Measurements from ENCODE around the gene OSBPL10.
A peak's percentile ranks its signal among the peaks of the same experiment; 100 is the strongest.

Gene OSBPL10

DNA sequence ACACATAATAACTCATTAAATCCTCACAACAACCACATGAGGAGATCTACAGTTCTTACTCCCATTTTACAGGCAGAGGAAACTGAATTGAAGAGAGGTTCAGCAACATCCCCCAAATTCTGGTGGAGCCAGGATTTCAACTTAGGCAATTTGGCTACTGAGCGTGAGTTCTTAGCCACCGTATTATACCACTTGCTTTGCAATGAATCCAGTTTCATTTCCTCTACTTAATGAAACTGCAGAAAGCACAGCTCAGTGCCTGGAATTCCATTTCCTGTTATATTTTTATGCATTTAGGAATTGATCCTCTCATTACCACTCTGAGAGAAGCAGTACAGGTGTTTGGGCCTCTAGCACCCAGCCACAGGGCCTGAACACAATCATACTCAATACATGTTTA, 4.8 kb upstream of the OSBPL10 start:
- DNase-seq = no peak

- no peak for DNase-seq
Measured at GRCh38 chr3:31984321-31984720, 3.3 kb upstream of the OSBPL10 start.

DNA sequence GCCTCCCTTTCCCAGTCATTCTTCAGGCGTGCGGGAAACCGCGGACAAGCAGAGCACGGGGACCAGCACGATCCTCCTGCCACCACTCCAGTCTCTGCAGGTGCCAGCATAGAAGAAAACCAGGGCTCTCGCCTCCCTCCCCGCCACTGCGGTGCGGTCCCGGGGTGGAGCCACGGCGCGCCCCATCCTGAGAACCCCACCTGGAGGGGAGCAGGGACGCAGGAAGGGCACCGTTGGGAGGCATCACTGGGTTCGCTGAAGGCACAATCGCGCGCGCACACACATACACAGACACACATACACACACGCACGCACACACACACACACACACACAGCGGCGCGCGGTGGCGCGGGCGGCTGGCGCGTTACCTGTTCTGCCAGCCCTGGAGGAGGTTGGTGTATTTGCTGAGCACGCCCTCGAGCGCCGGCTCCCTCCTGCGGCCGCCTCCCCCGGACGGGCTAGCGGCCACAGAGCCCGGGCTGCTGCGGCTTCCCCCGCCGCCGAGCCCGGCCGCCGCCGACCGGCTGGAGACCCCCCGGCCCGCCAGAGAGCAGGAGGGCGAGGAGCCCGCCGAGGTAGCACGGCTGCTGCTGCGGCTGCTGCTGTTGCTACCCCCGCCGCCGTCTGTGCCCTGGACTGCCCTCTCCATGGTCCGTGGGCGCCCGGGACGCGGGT, 394 bp downstream of the OSBPL10 start:
- peak; percentile 39 for DNase-seq

DNA sequence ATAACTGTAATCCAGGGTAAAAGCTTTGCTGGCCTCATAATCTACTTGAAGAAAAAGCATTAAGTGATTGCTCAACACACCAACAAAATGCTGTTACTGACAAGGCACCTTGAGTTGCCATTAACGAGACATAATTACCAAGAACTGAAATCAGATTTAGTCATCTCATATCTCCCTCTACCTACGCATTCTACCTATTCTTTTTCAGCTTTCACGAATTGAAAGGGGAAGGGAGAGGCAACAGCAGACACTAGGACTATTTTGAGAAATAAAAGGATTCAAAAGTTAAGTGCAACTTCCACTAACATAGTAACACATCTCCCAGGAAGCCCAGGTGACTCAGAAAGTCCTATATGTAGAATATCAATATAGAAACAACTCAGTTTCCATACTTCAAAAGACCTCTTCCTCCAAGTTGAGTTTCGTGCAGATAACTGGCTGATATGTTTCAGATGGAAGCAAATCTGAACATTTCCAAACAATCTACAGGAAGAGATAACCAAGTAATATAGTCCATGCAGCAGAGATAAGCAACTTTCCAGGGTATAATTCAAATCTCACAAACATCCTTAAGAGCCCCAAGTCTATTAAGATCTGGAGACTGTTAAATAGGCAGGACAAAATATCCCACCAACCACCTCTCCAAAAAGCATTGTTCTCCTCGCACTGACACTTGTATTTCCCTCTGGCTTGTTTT, 1.9 kb downstream of the OSBPL10 start:
- no peak for DNase-seq

- no peak for DNase-seq
Measured at GRCh38 chr3:31978553-31978952, 2.5 kb downstream of the OSBPL10 start.

- DNase-seq = no peak
Measured at GRCh38 chr3:31977736-31978135, 3.3 kb downstream of the OSBPL10 start.

GRCh38 chr3:31976302-31976701, 4.8 kb downstream of the OSBPL10 start:
- no peak for DNase-seq

- DNase-seq = no peak
Measured at GRCh38 chr3:31974964-31975363, 6.1 kb downstream of the OSBPL10 start.

- DNase-seq = no peak
Measured at GRCh38 chr3:31974471-31974870, 6.6 kb downstream of the OSBPL10 start.

GRCh38 chr3:31973837-31974236, 7.2 kb downstream of the OSBPL10 start:
- DNase-seq = no peak

DNA sequence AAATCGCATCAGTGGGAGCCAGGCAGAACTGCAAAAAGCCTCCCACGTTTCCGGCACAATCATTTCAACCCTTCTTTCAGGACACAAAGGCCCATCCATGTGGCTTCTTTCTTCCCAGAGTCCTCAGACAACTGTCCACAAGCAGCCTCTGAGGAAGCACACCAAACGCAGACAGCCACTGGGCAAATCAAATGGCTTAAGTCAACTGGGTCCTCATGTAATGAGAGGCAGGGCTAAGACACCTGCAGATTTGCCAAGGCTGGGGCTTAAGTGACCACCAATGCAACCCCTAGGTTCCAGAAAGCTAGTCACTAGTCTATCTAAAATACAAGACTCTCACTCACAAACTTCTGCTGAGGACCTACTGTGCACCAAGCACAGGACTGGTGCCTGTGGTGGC, 8.0 kb downstream of the OSBPL10 start:
- DNase-seq = no peak

GRCh38 chr3:31971607-31972006, 9.5 kb downstream of the OSBPL10 start:
- DNase-seq = no peak

- no peak for DNase-seq
Measured at GRCh38 chr3:31968927-31969418, 12.1 kb downstream of the OSBPL10 start.

DNA sequence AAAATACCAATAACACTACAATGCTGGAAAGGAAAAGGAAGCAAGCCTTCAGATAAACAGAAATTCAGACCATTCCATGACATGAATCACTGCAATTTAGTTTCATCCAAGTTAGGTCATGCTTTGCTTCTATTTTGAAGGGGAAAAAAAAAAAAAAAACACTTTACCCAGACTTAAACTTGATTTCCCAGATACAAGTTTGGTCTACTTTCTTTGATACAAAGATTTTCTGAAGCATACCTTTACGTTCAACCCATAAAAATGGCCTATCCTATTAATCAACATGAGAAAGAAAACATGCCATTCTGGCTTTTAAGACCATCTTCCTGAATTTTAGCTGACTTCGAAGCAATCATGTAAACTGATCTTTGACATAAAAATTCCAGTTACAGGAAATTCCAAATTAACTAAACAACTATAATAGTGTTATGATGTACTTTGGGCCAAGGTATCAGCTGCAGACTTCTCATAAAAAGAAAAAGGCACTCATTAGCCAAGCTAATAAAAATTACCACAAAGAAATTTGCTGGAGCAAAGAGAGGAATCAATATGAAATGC, 12.6 kb downstream of the OSBPL10 start:
- no peak for DNase-seq

DNA sequence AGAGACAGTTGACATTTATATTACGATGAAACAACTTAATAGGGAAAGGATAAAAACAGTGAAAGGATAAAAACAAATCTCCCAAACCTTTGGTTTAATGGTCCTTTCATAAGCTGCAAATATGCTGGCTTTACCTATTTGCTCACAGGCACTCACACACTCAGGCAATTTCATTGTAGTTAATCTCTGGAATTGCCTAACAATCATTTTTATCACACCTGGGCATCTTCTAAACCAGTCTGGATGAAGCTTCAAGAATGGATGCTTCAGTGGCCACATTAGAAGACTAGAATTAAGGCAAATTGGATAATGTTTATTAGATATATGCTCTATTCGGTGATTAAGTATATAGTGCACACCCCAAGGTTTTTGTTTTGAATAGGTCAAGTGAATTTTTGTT, 13.5 kb downstream of the OSBPL10 start:
- DNase-seq = no peak

GRCh38 chr3:31966978-31967591, 14.0 kb downstream of the OSBPL10 start:
- DNase-seq = no peak

- DNase-seq = no peak
Measured at GRCh38 chr3:31962801-31963205, 18.3 kb downstream of the OSBPL10 start.

DNA sequence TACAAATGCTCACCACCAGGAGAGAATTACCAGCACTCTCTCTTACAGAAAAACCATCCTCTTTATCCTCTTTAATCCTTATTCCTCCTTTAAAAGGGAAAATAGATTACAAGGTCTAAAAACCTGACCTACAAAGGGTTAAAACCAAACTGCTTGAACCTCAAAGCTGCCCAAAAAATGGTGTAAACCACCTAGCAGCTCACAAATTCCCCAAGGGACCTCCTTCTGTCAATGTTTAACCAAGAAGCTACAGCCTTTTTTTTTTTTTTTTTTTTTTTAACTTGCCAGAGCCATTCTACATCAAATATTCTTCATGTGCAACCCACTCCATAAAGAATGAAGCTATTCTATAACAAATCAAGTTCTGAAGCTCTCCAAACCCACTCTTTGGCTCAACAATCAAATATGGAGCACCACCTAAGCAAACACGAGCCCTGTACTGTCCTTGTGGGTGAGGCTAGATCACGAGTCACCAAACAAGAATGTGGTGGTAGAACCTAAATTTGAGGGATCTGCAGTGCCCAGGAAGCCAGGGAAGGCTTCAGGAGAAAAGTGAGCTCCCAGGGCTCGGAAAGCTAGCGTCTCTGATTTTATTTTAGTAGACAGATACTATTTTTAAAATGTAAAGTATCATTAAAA, 20.1 kb downstream of the OSBPL10 start:
- no peak for DNase-seq

DNA sequence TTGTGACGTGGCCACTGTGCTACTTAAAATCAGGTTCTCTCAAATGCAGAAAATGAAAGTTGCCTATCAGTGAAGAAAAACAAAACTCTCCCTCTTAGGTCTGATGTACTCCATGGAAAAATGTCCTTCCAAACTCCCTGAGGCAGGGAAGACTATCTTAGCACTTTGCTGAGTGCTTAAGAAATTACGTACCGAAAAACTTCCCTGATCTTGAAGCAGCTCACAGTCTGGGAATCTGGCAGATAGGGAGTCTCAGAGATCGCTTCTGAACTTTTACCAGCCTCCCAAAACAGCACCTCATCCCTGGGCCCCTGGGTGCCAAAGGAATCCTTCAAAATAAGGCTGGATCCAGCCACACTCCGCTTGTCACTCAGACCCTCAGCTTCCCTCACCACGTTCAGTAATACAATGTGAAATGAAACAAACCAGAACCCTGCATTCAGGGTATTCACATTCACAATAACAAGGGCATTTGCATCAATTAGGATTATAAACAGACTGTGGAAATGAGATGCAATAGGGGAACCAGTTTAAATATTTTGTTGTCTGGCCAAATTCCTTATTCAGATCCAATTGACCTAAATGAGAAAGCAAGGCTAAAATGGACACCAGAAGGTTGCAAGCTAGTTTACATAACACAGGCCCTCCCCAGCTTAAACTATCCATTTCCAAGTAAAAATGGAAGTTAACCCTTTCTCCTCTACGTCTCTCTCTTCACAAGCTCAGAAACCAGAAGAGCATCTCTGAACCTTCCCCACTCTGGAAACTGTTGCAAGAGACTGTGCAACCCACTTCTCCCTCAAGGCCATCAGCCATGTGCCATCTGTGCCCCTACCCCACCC, 20.9 kb downstream of the OSBPL10 start:
- DNase-seq = no peak

DNA sequence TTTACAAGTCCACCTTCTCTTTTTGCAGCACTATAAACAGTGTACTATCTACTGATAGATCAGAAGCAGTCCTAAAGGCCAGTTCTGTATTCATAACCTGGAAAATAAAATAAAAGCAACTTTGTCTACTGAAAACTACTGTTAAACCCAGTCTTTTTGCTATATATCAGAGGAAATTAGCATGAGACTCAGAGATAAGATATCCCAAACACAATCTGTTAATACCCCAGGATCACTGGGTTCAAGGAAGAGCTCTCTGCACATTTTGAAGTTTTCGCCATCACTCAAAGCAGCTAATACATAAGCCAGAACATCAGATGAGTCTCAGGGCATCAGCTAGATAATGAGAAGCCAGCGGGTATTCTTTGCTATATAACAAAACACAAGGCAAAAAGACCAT, 21.8 kb downstream of the OSBPL10 start:
- DNase-seq = no peak

DNA sequence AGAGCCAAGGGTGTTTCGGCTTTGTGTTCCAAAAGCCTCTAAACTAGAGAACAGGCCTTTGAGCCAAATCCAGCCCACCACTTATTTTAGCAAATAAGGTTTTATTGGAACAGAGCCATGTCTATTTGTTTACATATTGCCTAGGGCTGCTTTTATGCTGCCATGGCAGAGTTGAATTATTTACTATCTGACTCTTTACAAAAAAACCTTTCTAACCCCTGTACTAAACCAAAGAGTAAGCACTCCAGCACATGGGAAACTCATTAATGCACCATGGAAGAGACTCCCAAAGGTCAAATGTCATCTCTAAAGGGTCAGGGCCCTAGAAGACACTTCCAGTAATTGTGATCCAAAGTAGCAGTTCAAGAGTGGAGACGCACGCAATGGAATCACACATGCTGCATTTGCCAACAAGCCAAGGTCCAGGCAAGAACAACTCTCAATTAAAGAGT, 22.3 kb downstream of the OSBPL10 start:
- DNase-seq = peak; percentile 72

- DNase-seq = no peak
Measured at GRCh38 chr3:31957106-31957505, 24.0 kb downstream of the OSBPL10 start.
